HL-60 (cell line): Measurements from ENCODE around the gene SORCS2.

Experiments used
- DNase-seq, 2 experiments: peaks; one replicate each; pipeline ENCODE4 v3.0.0-alpha.2; 2010 to 2020; ENCODE audit warnings: low read depth in 1 of 2, low spot score in 1 of 2
- H3K27ac ChIP-seq: fragments of 250-450 bp; sonication (Bioruptor Pico); replicated peaks from 2 replicates; pipeline ENCODE4 v1.5.1; 2020; ENCODE audit warnings: mild to moderate bottlenecking, moderate library complexity
- H3K27me3 ChIP-seq: fragments of 250-450 bp; sonication (Bioruptor Pico); 2 replicates; pipeline ENCODE4 v1.5.1; 2021; ENCODE audit warnings: mild to moderate bottlenecking, moderate library complexity; ENCODE audit not compliant: insufficient read depth, poor library complexity, severe bottlenecking
- H3K4me3 ChIP-seq: replicated peaks from 2 replicates; pipeline ENCODE4 v1.5.1; 2011; ENCODE audit warnings: mild to moderate bottlenecking, control low read depth, low read length; ENCODE audit not compliant: insufficient read depth
- CTCF ChIP-seq: IDR thresholded peaks from one replicate; pipeline ENCODE4 v1.5.1; 2011; ENCODE audit warnings: low read length, control low read depth, inconsistent platforms; ENCODE audit not compliant: insufficient read depth
- GABPA ChIP-seq: IDR thresholded peaks from 2 replicates; pipeline ENCODE4 v1.6.1; 2012; ENCODE audit warnings: low read depth
- POLR2AphosphoS5 ChIP-seq: IDR thresholded peaks from 2 replicates; pipeline ENCODE4 v1.6.1; 2012; ENCODE audit warnings: low read depth
- REST ChIP-seq: IDR thresholded peaks from 2 replicates; pipeline ENCODE4 v1.6.1; 2012; ENCODE audit warnings: low read depth; ENCODE audit not compliant: insufficient replicate concordance
- SPI1 ChIP-seq: IDR thresholded peaks from 2 replicates; pipeline ENCODE4 v1.6.1; 2012; ENCODE audit warnings: low read depth, mild to moderate bottlenecking, borderline replicate concordance

Gene SORCS2

GRCh38 chr4:7554905-7555304 lies 362.6 kb downstream of the SORCS2 start:
- no peak for DNase-seq
- Histone ChIP-seq H3K4me3 (no peak overlapping the region), H3K27me3 (no peaks in the 10 kb centered on the region), H3K27ac (no peak overlapping the region)
- TF ChIP-seq POLR2AphosphoS5: no peak
- no peak for TF ChIP-seq GABPA
- TF ChIP-seq SPI1: no peak
- no peak for TF ChIP-seq REST
- TF ChIP-seq CTCF: no peak

GRCh38 chr4:7556558-7556957 lies 364.2 kb downstream of the SORCS2 start:
- no peak overlapping the region for H3K27ac ChIP-seq

GRCh38 chr4:7557456-7557855 lies 365.1 kb downstream of the SORCS2 start:
- no peak overlapping the region for H3K27ac ChIP-seq
- no peaks in the 10 kb centered on the region for H3K27me3 ChIP-seq
- TF ChIP-seq CTCF (no peak), REST (no peak), POLR2AphosphoS5 (no peak), SPI1 (no peak), GABPA (no peak)
- no peak for DNase-seq
- no peak overlapping the region for H3K4me3 ChIP-seq

More at GRCh38 chr4:7556558-7556957, 364.2 kb downstream of the SORCS2 start:
- TF ChIP-seq POLR2AphosphoS5 (no peak), GABPA (no peak), SPI1 (no peak), REST (no peak), CTCF (no peak)
- no peak for DNase-seq
- Histone ChIP-seq H3K27me3 (no peaks in the 10 kb centered on the region), H3K4me3 (no peak overlapping the region)
